GM12872 (cell line): ENCODE results near the gene MMP2.

Experiments used
- CTCF ChIP-seq: IDR thresholded peaks from 3 replicates; pipeline ENCODE4 v1.5.1; 2011; ENCODE audit warnings: low read depth, mild to moderate bottlenecking, low read length, moderate library complexity; ENCODE audit not compliant: insufficient read depth

MMP2 gene

GRCh38 chr16:55454861-55455260, 24.1 kb upstream of the MMP2 start:
- TF ChIP-seq CTCF: no peak

GRCh38 chr16:55462241-55462640, 16.8 kb upstream of the MMP2 start:
- no peak for TF ChIP-seq CTCF

GRCh38 chr16:55464375-55464774, 14.6 kb upstream of the MMP2 start:
- no peak for TF ChIP-seq CTCF

GRCh38 chr16:55465077-55465896, 13.7 kb upstream of the MMP2 start:
- peak; percentile 99 for TF ChIP-seq CTCF

GRCh38 chr16:55466209-55466608, 12.8 kb upstream of the MMP2 start:
- TF ChIP-seq CTCF: no peak

GRCh38 chr16:55467898-55468297, 11.1 kb upstream of the MMP2 start:
- TF ChIP-seq CTCF: no peak

- no peak for TF ChIP-seq CTCF
Measured at GRCh38 chr16:55468352-55468990, 10.5 kb upstream of the MMP2 start.
